AG04450 (cell line): ENCODE data around the gene FRMD3. TPM values are rescaled to one million over a fixed set of nuclear protein-coding genes. Genes with fewer than 3 reads are reported as not detected.

ENCODE experiments used
- CTCF ChIA-PET: fragments of 300-600, 350-600 bp; formaldehyde crosslinking; extraction: SDS; loops from one replicate; lab custom pipeline; 2022; ENCODE audit warnings: antibody characterized with exemption, inconsistent platforms; lab: Charles Lee
- POLR2A ChIA-PET: fragments of 350-600 bp; formaldehyde crosslinking; extraction: SDS; loops from one replicate; lab custom pipeline; 2021; ENCODE audit warnings: antibody characterized with exemption, inconsistent platforms; lab: Yijun Ruan, JAX
- DNase-seq: peaks from one replicate; pipeline ENCODE4 v3.0.0-alpha.2; 2011; ENCODE audit warnings: low read depth, low spot score
- H3K27ac ChIP-seq: one replicate; pipeline ENCODE4 v1.5.1; 2012; ENCODE audit warnings: low read depth, low read length, control low read depth
- H3K27me3 ChIP-seq: one replicate; pipeline ENCODE4 v1.6.0; 2012; ENCODE audit warnings: low read length; ENCODE audit not compliant: control insufficient read depth, insufficient read depth
- H3K4me3 ChIP-seq: 2 replicates; pipeline ENCODE4 v1.5.1; 2011; ENCODE audit warnings: mild to moderate bottlenecking, low read depth, low read length, control low read depth
- H3K9me3 ChIP-seq: 2 replicates; pipeline ENCODE4 v1.5.1; 2012; ENCODE audit warnings: low read length; ENCODE audit not compliant: control insufficient read depth, insufficient read depth
- polyA plus RNA-seq: library from polyadenylated mRNA; depleted of rRNA; stranded (reverse); fragments of >200 nt; gene quantifications from 2 replicates; pipeline ENCODE4 v1.2.3, GENCODE V29; 2011
- TF ChIP-seq, protein P1 (sequence below): IDR thresholded peaks from 2 replicates; pipeline ENCODE4 v1.5.1; 2011; ENCODE audit warnings: low read depth, low read length, control low read depth, inconsistent platforms

FRMD3 gene
- polyA plus RNA-seq, 1 experiment, result 0.10 TPM

DNA sequence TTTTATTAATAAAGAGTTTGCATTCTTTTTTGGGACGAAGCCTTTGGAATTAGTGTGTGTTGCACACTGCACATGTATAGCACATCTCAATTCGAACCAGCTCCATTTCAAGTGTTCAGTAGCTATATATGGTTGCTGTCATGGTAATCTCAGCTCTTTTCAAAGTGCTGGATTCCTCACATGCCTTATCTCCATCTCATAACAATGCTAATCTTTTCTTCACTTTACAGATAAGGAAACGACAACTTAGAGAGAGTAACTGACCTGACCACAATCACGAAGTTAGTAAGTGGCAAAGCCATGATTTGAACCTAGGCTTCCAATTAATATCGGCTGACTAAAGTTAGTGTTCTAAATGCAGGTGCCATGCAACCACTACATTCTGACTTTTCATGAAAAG lies 270.5 kb downstream of the FRMD3 start:
- H3K27ac ChIP-seq, result no peak overlapping the region
- POLR2A ChIA-PET, result no interaction called here
- H3K27me3 ChIP-seq, result no peaks in the 10 kb centered on the region
- DNase-seq, result no peak
- TF ChIP-seq, protein P1, sequence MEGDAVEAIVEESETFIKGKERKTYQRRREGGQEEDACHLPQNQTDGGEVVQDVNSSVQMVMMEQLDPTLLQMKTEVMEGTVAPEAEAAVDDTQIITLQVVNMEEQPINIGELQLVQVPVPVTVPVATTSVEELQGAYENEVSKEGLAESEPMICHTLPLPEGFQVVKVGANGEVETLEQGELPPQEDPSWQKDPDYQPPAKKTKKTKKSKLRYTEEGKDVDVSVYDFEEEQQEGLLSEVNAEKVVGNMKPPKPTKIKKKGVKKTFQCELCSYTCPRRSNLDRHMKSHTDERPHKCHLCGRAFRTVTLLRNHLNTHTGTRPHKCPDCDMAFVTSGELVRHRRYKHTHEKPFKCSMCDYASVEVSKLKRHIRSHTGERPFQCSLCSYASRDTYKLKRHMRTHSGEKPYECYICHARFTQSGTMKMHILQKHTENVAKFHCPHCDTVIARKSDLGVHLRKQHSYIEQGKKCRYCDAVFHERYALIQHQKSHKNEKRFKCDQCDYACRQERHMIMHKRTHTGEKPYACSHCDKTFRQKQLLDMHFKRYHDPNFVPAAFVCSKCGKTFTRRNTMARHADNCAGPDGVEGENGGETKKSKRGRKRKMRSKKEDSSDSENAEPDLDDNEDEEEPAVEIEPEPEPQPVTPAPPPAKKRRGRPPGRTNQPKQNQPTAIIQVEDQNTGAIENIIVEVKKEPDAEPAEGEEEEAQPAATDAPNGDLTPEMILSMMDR, result no peak
- no peak overlapping the region for H3K4me3 ChIP-seq
- H3K9me3 ChIP-seq, result no peaks in the 10 kb centered on the region; the same call in 1 of the 2 replicates
- CTCF ChIA-PET, result no interaction called here

DNA sequence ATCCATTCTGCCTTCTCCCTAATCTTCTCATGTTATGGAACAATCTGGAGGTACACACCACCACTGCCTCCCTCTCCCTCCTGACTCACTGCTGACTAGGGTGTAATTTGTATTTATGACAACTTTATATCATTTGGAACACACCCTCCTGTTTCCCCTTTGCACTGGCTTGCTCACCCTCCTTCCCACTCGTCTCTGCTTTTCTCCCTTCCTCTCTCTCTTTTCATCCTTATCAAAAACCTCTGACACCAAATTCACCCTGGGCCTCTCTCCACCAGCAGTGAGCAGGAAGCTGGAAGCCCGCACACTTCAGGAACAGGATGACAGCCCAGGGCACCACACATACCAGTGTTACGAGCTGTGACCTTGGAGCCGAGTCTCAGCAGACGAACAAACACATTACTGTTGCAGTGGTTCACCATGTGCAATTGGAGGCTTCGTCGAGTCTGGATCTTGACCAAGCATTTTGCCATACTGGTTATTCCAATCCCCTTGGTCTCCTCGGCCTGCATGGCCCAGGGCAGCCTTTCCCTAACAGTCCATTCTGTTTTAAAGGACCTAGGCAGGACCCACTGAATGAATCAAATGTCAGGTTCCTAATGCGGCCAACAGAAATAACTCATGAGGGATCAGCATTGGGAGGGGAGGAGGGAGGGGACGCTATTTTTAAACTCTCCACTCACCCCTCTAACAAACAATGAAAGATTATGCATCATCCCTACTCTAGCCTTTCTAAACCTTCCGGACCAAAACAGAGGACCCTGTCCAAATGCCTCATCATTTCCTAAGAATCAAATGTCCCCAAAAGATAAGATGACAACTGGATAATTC lies 271.3 kb downstream of the FRMD3 start:
- Histone ChIP-seq H3K27me3 (no peaks in the 10 kb centered on the region), H3K4me3 (no peak overlapping the region), H3K27ac (no peak overlapping the region), H3K9me3 (no peaks in the 10 kb centered on the region; the same call in 1 of the 2 replicates)
- POLR2A ChIA-PET, result no interaction called here
- TF ChIP-seq, protein P1, result no peak
- CTCF ChIA-PET, result no interaction called here
- DNase-seq, result no peak

DNA sequence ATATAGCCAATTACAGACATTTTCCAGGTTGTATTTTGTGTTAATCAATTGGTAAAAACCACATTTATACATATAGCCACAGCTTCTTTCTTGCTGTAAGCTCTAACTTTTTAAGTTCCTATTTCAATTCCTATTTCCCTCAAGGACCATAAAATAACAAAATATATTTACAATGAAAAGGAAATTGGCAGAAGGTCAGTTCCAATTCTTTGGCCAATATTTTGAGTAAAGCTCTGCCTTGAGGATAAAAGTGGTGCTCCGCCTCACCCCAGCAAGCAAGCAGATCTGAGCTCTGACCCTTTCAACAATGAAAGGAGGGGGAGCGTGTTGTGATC lies 271.9 kb downstream of the FRMD3 start:
- DNase-seq, result no peak
- TF ChIP-seq, protein P1, result no peak
- H3K4me3 ChIP-seq, result no peak overlapping the region
- no peaks in the 10 kb centered on the region for H3K9me3 ChIP-seq
- ChIA-PET POLR2A (no interaction called here), CTCF (no interaction called here)
- no peak overlapping the region for H3K27ac ChIP-seq
- H3K27me3 ChIP-seq, result no peaks in the 10 kb centered on the region

DNA sequence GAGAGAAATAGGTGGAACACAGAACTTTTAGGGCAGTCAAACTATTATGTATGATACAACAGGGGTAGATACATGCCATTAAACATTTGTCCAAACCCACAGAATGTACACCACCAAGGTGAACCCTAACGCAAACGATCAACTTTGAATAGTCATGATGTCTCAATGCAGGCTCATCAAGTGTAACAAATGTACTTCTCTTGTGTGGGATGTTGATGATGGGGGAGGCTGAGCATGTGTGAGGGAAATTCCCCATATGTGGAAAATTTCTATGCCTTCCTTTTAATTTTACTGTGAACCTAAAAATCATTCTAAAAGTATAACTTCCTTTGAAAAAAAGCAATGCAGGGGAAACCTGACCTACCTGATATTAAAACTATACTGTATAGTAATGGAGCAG lies 273.9 kb downstream of the FRMD3 start:
- H3K4me3 ChIP-seq, result no peak overlapping the region
- ChIA-PET POLR2A (no interaction called here), CTCF (no interaction called here)
- H3K27me3 ChIP-seq, result no peaks in the 10 kb centered on the region
- TF ChIP-seq, protein P1, result no peak
- no peak overlapping the region for H3K27ac ChIP-seq
- no peak for DNase-seq
- no peaks in the 10 kb centered on the region for H3K9me3 ChIP-seq

DNA sequence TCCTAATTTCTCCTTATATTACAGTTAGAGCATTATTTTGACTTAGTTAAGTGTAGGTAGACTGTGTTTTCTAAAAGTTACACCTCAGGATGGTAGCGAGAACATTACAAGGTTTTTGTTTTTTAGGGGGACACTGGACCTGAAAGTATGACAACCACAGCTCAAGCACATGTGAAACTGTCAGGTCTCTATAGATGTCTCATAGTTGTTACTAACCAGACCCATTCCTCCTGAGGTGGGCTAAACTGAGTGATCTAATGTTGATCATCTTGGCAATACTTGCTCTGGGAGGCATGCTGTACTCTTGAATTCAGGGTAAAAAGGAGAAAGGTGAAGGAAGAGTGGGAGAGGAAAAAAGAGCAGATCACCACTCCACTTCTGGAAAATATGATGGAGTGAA lies 278.6 kb downstream of the FRMD3 start:
- CTCF ChIA-PET, result no interaction called here

More for the DNA sequence above, 278.6 kb downstream of the FRMD3 start:
- H3K4me3 ChIP-seq, result no peak overlapping the region
- no peak overlapping the region for H3K27ac ChIP-seq
- TF ChIP-seq, protein P1, result no peak
- no peak for DNase-seq
- POLR2A ChIA-PET, result no interaction called here
- no peaks in the 10 kb centered on the region for H3K27me3 ChIP-seq
- no peaks in the 10 kb centered on the region for H3K9me3 ChIP-seq
